C4-2B (cell line): ENCODE data around the gene CD247.

Experiments
- ZFX ChIP-seq: fragments of 450-650 bp; IDR thresholded peaks from 2 replicates; pipeline ENCODE4 v1.6.1; 2017
- TF ChIP-seq, protein P1 (sequence below): fragments of 450-650 bp; conservative IDR thresholded peaks from 2 replicates; pipeline ENCODE4 v1.5.1; 2017; ENCODE audit warnings: mild to moderate bottlenecking

DNA sequence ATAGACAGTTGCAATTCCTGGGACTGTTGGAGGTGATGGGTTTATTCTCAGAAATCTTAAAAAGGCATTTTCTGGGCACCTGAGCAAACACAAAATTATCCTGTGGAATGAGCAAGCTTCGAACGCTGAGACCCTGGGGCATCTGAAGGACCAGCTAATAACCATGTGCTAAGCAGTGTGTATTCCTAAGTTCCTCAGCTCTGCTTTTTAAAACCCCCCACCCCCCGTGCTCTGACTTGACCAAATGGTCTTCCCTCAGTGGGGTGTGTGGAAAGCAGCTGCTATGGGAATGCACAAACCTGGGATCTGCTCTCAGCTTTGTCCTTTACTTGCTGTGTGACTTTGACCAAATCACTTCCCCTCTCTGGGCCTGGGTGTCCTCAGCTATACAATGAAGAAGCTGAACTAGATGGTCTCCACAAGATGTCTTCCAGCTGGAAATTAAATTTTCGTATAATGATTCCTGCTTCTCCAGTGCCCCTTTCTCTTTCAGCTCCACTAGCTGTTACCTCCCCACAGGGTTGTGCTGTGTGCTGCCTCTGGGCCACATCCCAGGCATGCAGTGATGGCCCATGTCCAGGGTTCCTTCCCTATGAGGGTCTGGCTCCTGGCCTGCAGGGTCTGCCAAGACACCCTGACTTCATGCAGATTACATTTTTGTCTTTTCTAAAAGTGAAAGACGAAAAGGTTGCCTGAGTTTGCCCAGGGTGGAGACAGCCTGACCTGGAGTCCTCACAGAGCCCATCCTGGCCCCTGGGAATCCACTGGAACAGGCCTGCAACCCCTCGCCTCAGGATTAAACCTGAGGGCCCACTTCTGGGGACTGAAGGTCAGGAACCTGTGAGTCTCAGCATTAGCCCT lies 14.9 kb upstream of the CD247 start:
- TF ChIP-seq, protein P1, sequence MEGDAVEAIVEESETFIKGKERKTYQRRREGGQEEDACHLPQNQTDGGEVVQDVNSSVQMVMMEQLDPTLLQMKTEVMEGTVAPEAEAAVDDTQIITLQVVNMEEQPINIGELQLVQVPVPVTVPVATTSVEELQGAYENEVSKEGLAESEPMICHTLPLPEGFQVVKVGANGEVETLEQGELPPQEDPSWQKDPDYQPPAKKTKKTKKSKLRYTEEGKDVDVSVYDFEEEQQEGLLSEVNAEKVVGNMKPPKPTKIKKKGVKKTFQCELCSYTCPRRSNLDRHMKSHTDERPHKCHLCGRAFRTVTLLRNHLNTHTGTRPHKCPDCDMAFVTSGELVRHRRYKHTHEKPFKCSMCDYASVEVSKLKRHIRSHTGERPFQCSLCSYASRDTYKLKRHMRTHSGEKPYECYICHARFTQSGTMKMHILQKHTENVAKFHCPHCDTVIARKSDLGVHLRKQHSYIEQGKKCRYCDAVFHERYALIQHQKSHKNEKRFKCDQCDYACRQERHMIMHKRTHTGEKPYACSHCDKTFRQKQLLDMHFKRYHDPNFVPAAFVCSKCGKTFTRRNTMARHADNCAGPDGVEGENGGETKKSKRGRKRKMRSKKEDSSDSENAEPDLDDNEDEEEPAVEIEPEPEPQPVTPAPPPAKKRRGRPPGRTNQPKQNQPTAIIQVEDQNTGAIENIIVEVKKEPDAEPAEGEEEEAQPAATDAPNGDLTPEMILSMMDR: no peak
- no peak for TF ChIP-seq ZFX
